ENCODE results near the gene ALDH3B2.
A peak's percentile ranks its signal among the peaks of the same experiment; 100 is the strongest.
"Not testable (repeated sequence)": the region's sequence is repeated elsewhere in the genome, so short reads cannot be mapped to it uniquely, and the experiment has no call there.

Gene ALDH3B2

GRCh38 chr11:67641338-67642172 is 32.9 kb downstream of the ALDH3B2 start:
- no peak for DNase-seq

- no peak for DNase-seq
Observed at GRCh38 chr11:67640758-67641337, 33.6 kb downstream of the ALDH3B2 start.

GRCh38 chr11:67640021-67640757 is 34.2 kb downstream of the ALDH3B2 start:
- peak; percentile 58 for DNase-seq

- no peak for DNase-seq
Observed at GRCh38 chr11:67639438-67639859, 35.0 kb downstream of the ALDH3B2 start, which contains the start of gene TBX10. TSS of gene TBX10 (minus strand) at chr11:67639763. CDS start at chr11:67639472, 291 bp downstream.

- DNase-seq, result no peak
Observed at GRCh38 chr11:67638535-67639437, 35.6 kb downstream of the ALDH3B2 start.

- DNase-seq, result not testable (repeated sequence)
Observed at GRCh38 chr11:67637441-67637840, 37.0 kb downstream of the ALDH3B2 start.

- DNase-seq, result no peak
Observed at GRCh38 chr11:67636962-67637361, 37.5 kb downstream of the ALDH3B2 start.

- DNase-seq, result no peak
Observed at GRCh38 chr11:67635231-67635521, 39.2 kb downstream of the ALDH3B2 start.

- no peak for DNase-seq
Observed at GRCh38 chr11:67634366-67635230, 39.8 kb downstream of the ALDH3B2 start.

- no peak for DNase-seq
Observed at GRCh38 chr11:67633758-67634365, 40.6 kb downstream of the ALDH3B2 start.

- DNase-seq, result no peak
Observed at GRCh38 chr11:67632982-67633755, 41.3 kb downstream of the ALDH3B2 start.

- DNase-seq, result no peak
Observed at GRCh38 chr11:67632175-67632981, 42.0 kb downstream of the ALDH3B2 start.

- no peak for DNase-seq
Observed at GRCh38 chr11:67631853-67632174, 42.6 kb downstream of the ALDH3B2 start.

GRCh38 chr11:67631411-67631810 is 43.0 kb downstream of the ALDH3B2 start:
- DNase-seq, result no peak

GRCh38 chr11:67630943-67631331 is 43.5 kb downstream of the ALDH3B2 start:
- DNase-seq, result no peak

- DNase-seq, result peak; percentile 91
Observed at GRCh38 chr11:67630228-67630942, 44.0 kb downstream of the ALDH3B2 start.

- peak; percentile 90 for DNase-seq
Observed at GRCh38 chr11:67629386-67630227, 44.8 kb downstream of the ALDH3B2 start, which contains the start of gene NUDT8. TSS of gene NUDT8 (minus strand) at chr11:67629937. CDS start at chr11:67629911, 26 bp downstream.
